Lower leg skin (tissue), 4 donors: Measurements from ENCODE around the gene NEK2. TPM values are rescaled to one million over a fixed set of nuclear protein-coding genes. Genes with fewer than 3 reads are reported as not detected.
A peak's percentile ranks its signal among the peaks of the same experiment; 100 is the strongest.

Experiments
- DNase-seq, 2 donors: peaks; one replicate each; pipeline ENCODE4 v3.0.0-alpha.2; 2019; ENCODE audit warnings: low spot score in 2 of 2
- H3K4me3 ChIP-seq: fragments of 200-600 bp; sonication (generic); 2 replicates; pipeline ENCODE4 v1.5.1; 2017; ENCODE audit warnings: mild to moderate bottlenecking, low read depth; ENCODE audit not compliant: poor library complexity, severe bottlenecking
- CTCF ChIP-seq, 3 donors: fragments of 450-650 bp; IDR thresholded peaks; one replicate each; pipeline ENCODE4 v1.5.1; 2016; ENCODE audit warnings: antibody characterized with exemption in 3 of 3, mild to moderate bottlenecking in 3 of 3, moderate library complexity in 2 of 3
- POLR2A ChIP-seq, 2 donors: fragments of 450-650 bp; IDR thresholded peaks; one replicate each; pipeline ENCODE4 v1.6.1; 2016 to 2017; ENCODE audit warnings: antibody characterized with exemption in 2 of 2, mild to moderate bottlenecking in 1 of 2, moderate library complexity in 1 of 2
- WGBS, 2 donors: methylation state at CpG; one replicate each; pipeline ENCODE4 v1.1.5; 2018; 5-methylcytosine and 5-hydroxymethylcytosine counted together
- intact Hi-C: fragments of 100-400 bp; cut with DNase I; formaldehyde crosslinking; loops from one replicate; pipeline ENCODE4 v1.15.0; 2023; ENCODE audit warnings: low total_unique reads
- total RNA-seq, 4 donors: library from RNA; depleted of rRNA; stranded (reverse); fragments of >200 nt; gene quantifications; one replicate each; pipeline ENCODE4 v1.1.0, GENCODE V29; 2016

Gene NEK2
- total RNA-seq, 4 donors from 2014 or later, result 1.5 to 3.7 (median 2.7) TPM; not detected in 1

- peak in 1 of 2 donors; percentile 85 for DNase-seq
- 41 to 46% methylated on average over 17 to 20 of the region's 20 CpGs for WGBS, 2 donors
- intact Hi-C loops, result no loop called here
- no peak overlapping the region for H3K4me3 ChIP-seq
- TF ChIP-seq POLR2A (IDR thresholded peaks at IDR 0.05) (no peak), CTCF (IDR thresholded peaks at IDR 0.05) (peak in 1 of 3 donors; percentile 99)
Measured at GRCh38 chr1:211643324-211644212, 31.9 kb downstream of the NEK2 start.

- peak in 1 of 2 donors; percentile 64 for DNase-seq
- no peak overlapping the region for H3K4me3 ChIP-seq
Measured at GRCh38 chr1:211642870-211643269, 32.6 kb downstream of the NEK2 start.

GRCh38 chr1:211641942-211642341, 33.5 kb downstream of the NEK2 start:
- intact Hi-C loops, result no loop called here
- H3K4me3 ChIP-seq, result no peak overlapping the region
- no peak for TF ChIP-seq CTCF (IDR thresholded peaks at IDR 0.05)
- no peak for TF ChIP-seq POLR2A (IDR thresholded peaks at IDR 0.05)
- DNase-seq, result no peak
- 95 to 97% methylated on average over 2 of the region's 2 CpGs for WGBS, 2 donors

More at GRCh38 chr1:211642870-211643269, 32.6 kb downstream of the NEK2 start:
- 94 to 96% methylated on average over 4 of the region's 4 CpGs for WGBS, 2 donors
- intact Hi-C loops, result no loop called here
- TF ChIP-seq CTCF (IDR thresholded peaks at IDR 0.05) (no peak), POLR2A (IDR thresholded peaks at IDR 0.05) (no peak)

GRCh38 chr1:211641044-211641800, 34.2 kb downstream of the NEK2 start:
- no peak for TF ChIP-seq CTCF (IDR thresholded peaks at IDR 0.05)
- no peak for TF ChIP-seq POLR2A (IDR thresholded peaks at IDR 0.05)
- DNase-seq, result peak in 1 of 2 donors; percentile 40
- WGBS, 2 donors, result 93 to 97% methylated on average over 11 of the region's 11 CpGs
- no peak overlapping the region for H3K4me3 ChIP-seq
- intact Hi-C loops, result no loop called here

GRCh38 chr1:211640301-211640630, 35.2 kb downstream of the NEK2 start:
- no peak overlapping the region for H3K4me3 ChIP-seq
- TF ChIP-seq CTCF (IDR thresholded peaks at IDR 0.05) (no peak), POLR2A (IDR thresholded peaks at IDR 0.05) (no peak)
- intact Hi-C loops, result no loop called here
- 79 to 83% methylated on average over 1 of the region's 1 CpG for WGBS, 2 donors
- peak in 1 of 2 donors; percentile 23 for DNase-seq
